AG08396 (cell line): ENCODE measurements around the gene CACNB2.

Experiments used
- DNase-seq: peaks from one replicate; pipeline ENCODE4 v3.0.0; 2012; ENCODE audit warnings: low spot score, mixed read lengths

CACNB2 gene

DNA sequence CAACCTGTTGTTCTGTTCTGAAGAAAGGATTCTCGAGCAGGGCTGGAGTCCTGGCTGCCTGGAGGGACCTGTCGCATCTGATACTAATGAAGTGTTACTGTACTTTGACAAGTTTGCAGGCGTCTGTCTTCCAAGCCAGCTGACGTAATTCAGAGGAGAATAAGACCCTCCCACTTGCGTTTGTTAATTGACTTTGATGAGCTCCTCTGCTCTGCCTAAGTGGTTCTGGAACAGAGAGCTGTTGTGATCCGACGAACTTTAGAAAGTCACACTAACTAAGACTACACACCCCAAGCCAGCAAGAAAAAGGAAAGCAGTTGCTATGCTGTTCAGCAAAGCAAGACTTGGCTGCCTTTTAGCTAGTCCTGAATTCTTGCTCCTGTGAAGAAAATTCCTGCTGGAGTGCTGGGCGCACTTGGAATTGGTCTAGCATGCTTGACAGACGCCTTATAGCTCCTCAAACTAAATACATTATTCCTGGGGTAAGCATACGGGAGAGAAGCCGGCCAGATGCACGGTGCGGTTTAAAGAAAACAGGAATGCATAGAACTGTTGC, 200.3 kb downstream of the CACNB2 start:
- peak; percentile 12 for DNase-seq

DNA sequence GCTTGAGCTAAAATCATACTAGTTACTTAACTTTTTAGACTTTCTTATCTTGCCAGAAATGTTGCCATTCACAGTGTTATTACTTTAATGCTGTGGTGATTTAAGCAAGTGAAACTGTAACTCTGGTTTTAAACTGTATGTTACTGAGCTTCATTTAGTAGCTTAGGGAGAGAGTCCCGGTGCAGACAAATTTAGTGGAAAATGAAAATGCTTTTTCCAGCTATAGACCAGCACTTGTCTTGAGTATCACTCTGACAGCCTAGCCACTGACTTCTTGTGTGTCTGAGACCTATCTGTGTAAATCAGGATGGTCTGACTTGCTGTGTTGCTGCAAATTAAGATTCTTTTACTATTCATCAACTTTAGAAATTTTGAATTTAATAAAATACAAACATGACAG, 200.8 kb downstream of the CACNB2 start:
- no peak for DNase-seq

DNA sequence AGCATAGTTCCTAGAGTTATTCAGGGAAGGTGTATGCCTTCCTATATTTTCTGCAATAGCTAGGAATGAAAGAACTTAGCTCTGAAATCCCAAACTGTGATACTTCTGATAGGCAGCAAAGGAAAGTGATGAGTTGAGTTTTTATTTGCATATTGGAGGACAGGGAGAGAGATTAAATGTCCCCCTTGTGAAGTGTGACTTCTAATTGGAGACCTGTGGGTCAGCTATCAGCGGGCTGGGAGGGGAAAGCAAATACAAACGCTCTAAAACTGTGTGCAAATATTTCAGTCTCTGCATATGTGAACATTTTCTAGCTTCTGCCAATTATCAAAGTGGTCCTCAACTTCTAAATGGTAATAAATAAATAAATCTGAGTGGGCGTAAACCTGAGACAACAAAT, 203.3 kb downstream of the CACNB2 start:
- DNase-seq, result no peak

DNA sequence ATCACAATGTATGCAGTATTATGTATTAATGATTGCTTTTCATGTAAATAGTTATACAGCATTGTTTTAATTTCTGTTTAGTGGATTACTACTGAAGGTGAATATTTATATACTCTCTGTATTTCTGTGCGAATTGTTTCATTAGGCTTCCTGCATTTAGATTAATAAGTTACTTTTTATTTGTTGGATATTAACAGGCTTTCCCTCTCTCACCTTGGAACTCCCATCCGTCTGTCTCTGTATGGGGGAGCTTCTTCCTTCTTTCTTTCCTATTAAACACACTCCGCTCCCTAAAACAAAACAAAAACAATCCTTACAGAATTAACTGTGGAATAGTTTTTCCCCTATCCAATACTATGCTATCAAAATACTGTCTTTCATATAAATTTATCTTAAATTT, 205.1 kb downstream of the CACNB2 start:
- DNase-seq, result no peak

DNA sequence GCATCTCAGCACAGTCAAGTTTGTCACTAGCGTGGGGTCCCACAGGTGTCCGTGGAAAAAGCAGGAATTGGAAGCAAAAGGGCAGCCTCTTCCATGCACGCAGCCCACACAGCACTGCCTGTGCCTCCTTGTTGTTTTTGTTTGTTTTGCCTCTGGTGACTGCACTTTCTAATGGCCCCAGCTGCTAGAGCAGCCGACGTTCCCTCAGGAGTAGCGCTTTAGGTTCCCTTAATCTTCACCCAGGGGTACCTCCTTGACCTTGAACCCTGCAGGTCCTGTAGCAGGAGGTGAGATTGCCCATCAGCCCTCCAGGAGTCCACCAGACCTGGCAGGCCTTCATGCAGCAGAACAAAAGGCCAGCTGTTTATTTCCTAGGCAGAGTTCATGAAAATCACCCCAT, 210.1 kb downstream of the CACNB2 start:
- DNase-seq, result no peak

DNA sequence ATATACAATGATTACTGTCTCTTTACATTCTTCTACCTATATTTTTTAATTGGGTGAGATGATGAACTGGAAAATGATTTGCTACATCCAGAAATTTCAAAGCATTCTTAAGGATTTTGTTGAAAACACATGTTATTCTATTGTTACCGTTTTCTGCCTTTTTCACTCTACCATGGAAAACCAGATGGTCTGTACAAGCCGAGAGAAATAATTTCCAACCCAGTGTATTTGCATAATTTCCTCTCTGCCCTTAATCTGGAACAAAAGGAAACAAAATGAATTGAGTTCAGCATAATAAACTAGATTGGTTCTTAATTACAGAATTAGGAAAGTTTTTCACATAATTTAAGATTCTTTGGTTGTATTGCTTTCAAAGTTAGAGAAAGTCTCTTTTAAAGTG, 211.2 kb downstream of the CACNB2 start:
- no peak for DNase-seq

DNA sequence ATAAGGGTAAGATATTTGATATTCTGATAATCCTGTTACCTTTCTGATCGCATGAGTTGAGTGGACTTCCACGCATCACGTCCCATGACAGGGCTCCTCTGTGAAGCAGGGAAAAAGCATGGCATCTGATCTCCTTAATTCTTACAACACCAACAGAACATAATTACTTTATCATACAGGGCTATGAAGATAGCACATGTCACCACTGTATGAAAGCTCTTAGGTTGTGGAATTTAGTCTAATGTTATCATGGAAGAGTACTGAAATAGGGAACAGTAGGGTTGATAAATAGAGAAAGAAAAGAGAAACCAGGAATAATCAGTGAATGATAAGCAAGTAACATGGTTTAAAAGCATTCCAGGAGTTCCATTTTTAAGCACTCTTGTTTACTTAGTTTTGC, 212.0 kb downstream of the CACNB2 start:
- no peak for DNase-seq

DNA sequence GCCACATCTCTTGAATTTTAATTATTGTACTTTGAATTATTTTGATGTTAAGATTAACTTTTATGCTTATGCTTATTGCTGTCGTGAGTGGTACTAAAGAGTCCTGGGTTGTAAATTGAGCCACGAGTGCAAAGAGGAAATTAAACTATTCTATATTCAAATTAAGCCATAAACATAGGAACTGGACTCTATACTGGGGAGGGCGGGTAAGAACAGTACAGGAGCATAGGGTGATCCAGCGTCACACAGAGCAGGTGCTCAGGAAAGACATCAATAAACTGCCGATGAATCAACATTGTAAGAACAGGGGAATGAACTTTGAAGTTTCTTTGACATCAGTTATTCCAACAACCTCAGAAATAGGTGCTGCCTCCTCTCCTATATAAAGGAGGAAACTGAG, 219.6 kb downstream of the CACNB2 start:
- no peak for DNase-seq

DNA sequence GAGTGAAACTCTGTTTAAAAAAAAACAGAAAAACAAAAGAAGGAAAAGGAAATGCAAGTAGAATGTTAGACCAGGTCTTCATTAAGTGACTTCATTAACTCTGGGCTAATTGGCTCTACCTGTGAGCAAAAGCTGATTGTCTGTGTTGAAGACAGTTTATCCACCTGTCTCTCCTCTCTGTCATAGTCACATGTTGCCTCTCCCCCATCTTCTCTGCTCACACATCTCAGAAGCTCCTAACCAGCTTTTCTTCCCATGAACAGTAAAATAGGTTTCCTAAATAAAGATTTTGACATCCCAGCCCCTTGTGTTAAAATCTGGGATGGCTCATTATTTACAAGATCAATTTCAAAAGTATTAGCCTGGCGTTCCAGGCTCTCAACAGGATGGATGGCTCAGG, 222.7 kb downstream of the CACNB2 start:
- no peak for DNase-seq

DNA sequence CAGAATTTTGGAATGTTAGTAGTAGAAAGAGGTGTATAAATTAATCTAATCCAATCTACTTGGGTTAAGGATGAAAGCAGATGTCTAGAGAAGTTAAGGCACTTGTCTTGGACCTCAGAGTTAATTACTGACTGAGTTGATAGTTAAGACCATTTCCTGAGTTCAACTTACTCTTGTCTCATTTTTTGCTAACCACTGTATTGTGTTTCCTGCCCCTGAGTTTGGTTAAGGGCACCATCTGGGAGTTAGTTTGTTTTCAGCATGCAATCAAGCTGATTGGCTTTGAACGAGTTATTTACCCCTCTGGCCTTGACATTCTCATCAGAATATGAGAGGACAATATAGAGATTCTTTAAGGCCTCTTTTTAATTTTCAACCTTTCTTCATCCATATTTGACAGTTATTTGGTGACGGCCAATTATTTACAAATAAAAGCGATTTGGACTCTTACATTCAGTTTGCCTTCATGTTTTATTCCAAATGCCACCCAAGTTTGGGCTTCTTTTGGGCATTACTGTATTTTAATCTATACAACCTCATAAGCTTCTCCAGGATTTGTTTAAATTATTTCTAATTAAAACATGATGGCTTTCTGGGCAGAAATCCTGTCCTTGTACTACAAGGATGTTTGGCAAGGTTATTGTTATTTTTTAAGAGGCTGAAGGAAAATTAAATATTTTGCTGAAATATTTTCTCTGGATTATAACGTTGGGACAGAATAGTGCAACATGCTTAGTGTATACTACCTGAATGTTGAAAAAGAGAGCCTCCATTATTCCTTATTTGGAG, 225.0 kb downstream of the CACNB2 start:
- no peak for DNase-seq

DNA sequence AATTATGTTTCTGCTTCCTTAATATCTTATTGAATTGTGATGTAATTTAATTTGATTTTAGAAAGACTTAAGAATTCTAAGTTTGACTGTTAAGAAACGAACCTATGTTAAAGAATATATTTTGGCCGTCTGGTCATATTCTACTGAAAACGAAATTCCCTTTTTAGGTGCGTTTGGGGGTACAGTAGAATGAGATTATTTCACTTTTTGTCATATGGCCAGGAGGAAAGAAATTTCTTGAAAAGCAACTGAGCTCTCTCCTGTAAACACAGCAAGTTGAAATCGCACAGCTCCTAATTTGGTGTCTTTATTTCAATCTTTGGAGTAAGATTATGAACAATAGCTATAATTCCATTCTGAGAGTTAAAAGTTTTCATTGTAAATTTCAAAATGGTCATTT, 227.6 kb downstream of the CACNB2 start:
- no peak for DNase-seq

DNA sequence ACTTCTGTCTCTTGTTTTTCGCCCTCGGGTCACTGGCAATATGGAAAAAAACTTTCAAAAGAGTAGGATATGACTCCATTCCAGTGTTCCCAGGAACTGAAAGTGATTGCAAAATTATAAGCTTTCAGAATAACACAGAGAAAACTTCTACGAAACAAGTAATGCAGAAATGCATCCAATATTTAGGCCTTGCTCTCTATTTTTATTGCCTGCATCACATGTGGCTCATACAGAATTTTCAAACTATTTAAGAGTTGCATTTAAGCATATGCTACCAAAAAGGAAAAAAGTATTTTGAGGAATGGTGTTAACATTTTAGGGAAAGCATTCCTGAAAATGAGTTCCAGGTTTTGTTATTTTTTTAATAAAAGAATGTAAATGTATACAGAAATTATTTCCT, 228.0 kb downstream of the CACNB2 start:
- DNase-seq, result no peak

DNA sequence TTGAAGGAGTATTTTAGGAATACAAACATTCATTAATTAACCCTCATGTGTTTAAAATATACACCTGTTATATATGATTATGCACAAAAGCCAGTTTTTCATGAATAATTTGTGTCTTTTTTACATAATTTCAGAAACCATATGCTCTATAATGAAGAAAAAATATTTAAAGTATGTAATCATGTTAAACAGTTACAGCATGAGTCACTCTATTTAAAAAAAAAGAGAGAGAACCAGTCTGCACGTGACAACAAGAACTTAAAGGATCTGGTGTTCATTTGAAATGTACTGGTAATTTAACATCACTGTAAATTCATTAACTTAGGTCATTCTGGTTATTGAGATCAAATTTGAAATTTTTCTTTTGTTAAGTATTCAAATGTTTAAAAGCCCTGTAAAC, 228.5 kb downstream of the CACNB2 start:
- DNase-seq, result no peak

DNA sequence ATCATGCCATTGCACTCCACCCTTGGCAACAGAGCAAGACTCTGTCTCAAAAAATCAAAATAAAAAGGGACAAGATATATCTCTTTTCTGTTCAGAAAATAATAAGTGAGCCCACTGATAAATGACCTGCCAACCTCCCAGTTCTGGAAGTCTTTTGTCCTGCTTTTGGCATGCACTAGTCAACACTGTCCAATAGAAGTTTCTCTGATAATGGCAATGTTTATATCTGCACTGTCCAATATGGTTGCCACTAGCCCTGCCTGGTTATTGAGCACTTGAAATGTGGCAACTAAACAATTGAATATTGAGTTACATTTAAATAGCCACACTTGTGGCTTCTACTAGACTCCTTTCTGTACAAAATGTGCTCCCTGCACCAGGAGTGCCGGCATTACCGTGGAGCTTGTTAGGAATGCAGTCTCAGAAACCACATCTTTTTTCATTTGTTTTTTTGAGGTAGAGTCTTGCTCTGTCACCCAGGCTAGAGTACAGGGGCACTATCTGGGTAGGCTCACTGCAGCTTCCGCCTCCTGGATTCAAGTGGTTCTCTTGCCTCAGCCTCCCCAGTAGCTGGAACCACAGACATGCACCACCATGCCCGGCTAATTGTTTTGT, 229.7 kb downstream of the CACNB2 start:
- no peak for DNase-seq

DNA sequence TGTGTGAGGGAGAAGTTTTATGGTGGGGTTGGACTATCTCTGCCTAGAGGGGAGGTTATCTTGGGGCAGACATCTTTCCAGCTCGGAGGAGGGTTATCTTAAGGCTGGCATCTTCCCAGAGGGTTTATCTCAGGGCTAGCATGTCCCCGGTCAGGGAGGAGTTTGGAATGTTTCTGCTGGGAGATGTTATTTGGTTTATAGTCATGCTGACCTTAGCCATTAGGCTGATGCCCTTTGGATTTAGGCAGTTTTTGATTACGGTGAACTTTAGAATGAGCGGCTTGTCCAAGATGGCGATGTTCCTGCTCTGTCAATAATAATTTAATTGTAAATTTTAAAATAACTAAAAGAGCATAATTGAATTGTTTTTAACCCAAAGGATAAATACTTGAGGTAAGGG, 236.4 kb downstream of the CACNB2 start:
- DNase-seq, result no peak

DNA sequence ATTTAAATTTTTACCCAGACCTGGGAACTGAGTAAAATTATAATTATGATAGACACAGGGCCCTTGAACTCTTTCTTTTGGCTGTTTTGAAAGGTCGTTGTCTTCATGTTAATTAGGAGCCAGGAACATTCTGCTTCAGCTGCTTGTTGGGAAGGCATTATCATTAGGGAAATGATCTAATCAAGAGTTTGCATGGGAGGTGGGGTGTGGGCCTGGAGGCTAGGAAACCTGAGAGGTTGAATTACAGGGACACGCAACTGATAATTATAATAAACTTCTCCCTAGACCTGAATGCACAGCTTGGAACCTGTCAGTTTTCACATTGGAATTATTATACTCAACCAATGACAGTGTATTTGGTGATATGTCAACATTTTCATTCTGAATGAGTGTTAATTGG, 237.7 kb downstream of the CACNB2 start:
- DNase-seq, result no peak

DNA sequence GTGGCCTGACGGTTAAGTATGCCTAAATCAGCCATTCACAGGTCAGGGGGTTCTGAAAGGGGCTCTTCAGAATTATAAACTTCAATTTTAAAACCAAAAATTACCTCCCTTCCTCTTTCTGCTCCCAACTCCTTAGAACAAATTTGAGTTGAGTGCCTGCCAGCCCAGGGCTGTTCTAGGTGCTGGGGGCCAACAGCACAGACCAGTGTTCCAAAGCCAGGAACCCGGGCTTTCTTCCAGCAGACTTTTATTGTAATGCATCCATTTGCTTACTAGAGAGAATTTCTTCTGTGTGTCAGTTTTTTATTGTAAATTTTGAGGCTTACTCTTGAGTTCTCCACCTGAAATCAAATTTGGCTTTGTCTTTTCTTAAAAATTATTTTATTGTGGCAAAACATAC, 238.5 kb downstream of the CACNB2 start:
- no peak for DNase-seq

DNA sequence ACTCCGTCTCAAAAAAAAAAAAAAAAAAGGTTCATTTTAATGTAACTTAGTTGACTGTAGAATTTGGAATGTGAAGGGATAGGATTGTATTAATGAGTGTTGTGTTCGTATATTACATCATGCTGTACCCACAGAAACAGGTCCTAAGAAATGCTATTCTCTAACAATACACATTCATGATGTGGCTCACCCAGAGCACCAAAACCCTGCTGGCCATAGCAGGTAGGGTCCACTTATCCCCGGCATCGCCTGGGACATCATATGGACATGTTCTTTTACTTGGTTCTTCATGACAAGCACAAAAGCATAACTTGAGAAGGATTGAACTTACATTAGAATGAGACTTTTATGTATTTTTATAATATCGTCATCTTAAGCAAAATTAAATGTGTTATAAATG, 241.5 kb downstream of the CACNB2 start:
- DNase-seq, result no peak

DNA sequence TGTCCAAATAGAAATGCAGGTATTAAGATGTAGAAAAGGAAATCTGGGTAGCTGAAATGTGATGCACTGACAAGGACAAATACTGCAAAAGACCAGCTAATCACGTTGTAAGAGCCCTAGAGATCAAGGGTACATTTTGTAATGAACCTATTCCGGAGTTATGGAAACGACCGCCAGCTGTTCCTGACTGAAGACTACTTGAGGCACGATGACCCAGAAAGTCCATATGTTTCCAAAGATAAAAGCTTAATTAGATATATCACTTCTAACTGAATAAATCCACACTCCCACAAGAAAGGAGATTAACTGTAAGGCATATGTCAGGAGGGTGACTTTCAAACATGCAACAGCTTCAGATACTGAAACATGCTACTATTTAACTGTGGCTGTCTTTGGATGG, 257.7 kb downstream of the CACNB2 start:
- no peak for DNase-seq

DNA sequence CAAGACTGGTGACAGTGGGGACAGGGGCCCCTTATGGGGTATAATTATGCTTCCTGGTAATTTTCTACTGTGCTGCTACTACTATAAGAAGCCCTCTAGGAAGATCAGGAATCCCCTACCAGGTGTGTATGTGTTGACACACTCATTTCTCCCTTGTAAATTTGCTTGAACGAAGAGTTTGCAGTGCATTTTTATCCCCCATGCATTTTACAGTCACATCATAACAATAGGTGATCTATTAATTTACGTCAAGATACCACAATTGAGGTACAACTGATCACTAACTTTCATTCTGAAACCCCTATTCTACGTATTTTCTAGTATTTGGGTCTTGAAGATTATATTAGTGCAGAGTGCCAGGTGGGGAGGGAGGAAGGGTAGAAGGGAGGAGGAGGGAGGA, 258.9 kb downstream of the CACNB2 start:
- DNase-seq, result no peak

DNA sequence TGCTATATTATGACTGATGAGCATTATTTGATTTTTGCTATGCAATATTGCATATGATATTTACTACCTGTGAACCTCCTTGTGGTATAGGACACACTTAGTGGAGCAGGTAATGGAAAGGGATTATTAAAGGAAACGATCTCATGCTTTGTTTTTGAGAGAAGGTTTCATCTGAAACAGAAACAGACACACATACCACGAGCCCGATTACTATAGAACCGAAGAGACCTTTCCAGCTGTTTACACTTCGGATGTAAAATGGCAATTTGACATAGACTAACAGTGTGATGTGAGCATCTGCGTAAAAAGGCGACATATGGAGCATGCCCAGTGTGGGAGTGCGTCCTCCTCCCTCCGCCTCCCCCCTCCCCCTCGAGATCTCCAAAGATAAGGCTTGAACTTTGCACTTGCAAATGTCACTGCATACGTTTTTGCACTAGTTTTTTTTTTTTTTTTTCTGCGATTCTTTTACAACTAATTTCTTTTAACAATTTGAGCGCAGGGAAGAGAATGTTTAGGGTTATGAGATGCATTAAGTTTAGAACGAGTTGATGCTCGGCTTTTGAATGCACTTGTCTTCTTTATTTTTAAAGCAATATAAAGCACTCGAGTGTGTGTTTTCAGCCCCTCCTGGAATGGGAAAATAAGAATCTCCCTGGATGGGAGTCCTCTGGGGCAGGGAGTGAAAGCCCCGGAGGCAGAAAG, 260.1 kb downstream of the CACNB2 start:
- no peak for DNase-seq

DNA sequence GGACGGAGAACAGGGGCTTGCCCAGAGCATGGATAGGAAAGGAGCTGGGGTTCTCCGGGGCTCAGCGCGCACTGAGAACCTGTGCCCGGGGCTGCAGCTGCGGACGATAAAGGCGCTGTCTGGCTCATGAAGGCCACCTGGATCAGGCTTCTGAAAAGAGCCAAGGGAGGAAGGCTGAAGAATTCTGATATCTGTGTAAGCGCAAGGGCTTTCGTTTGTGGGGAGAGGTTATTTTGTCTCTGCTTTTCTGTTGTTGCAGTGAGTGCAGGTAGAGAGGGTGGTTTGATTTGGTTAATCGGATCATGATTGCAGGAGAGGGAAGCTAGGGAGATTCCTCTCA, 260.7 kb downstream of the CACNB2 start:
- no peak for DNase-seq
